ENCODE measurements around the gene CAGE1. TPM values are rescaled to one million over a fixed set of nuclear protein-coding genes. Genes with fewer than 3 reads are reported as not detected.

Gene CAGE1
- 0.09 TPM in 1 of 2 replicates, not detected in the other for polyA plus RNA-seq (2014; cell fraction: cytosol; rRNA removed)
- polyA plus RNA-seq (2014; cell fraction: nucleus; rRNA removed): not detected in 2 replicates

- peak; percentile 95 for DNase-seq (ENCODE audit: low spot score)
These were observed at the start of gene CAGE1, which contains the start of gene RIOK1 for GRCh38 chr6:7389451-7390225. Gene CAGE1, minus strand, starts transcription at chr6:7389742. Its CDS starts 2,569 bp downstream, at chr6:7387173. Gene RIOK1, plus strand, starts transcription at chr6:7389808. Its CDS starts 195 bp downstream, at chr6:7390003.

- no peak for DNase-seq (ENCODE audit: low spot score)
These were observed 49.7 kb upstream of the CAGE1 start for GRCh38 chr6:7439228-7439627.

- no peak for DNase-seq (ENCODE audit: low spot score)
These were observed 48.5 kb upstream of the CAGE1 start for GRCh38 chr6:7438011-7438410.

GRCh38 chr6:7434672-7435071, 45.1 kb upstream of the CAGE1 start:
- no peak for DNase-seq (ENCODE audit: low spot score)

- no peak for DNase-seq (ENCODE audit: low spot score)
These were observed 43.6 kb upstream of the CAGE1 start for GRCh38 chr6:7433121-7433617.

- DNase-seq (ENCODE audit: low spot score): no peak
These were observed 43.0 kb upstream of the CAGE1 start for GRCh38 chr6:7432391-7433120.

- DNase-seq (ENCODE audit: low spot score): no peak
These were observed 42.3 kb upstream of the CAGE1 start for GRCh38 chr6:7431674-7432390.

- DNase-seq (ENCODE audit: low spot score): no peak
These were observed 41.8 kb upstream of the CAGE1 start for GRCh38 chr6:7431313-7431673.

GRCh38 chr6:7426447-7427169, 37.1 kb upstream of the CAGE1 start:
- DNase-seq (ENCODE audit: low spot score): no peak

GRCh38 chr6:7425808-7426190, 36.3 kb upstream of the CAGE1 start:
- DNase-seq (ENCODE audit: low spot score): no peak

- no peak for DNase-seq (ENCODE audit: low spot score)
These were observed 35.6 kb upstream of the CAGE1 start for GRCh38 chr6:7424967-7425807.

GRCh38 chr6:7424058-7424457, 34.5 kb upstream of the CAGE1 start:
- no peak for DNase-seq (ENCODE audit: low spot score)

GRCh38 chr6:7421066-7421465, 31.5 kb upstream of the CAGE1 start:
- DNase-seq (ENCODE audit: low spot score): no peak

- DNase-seq (ENCODE audit: low spot score): peak; percentile 11
These were observed 29.5 kb upstream of the CAGE1 start for GRCh38 chr6:7419065-7419464.

GRCh38 chr6:7418238-7418905, 28.8 kb upstream of the CAGE1 start:
- DNase-seq (ENCODE audit: low spot score): peak; percentile 91

- peak; percentile 35 for DNase-seq (ENCODE audit: low spot score)
These were observed 28.1 kb upstream of the CAGE1 start for GRCh38 chr6:7417684-7418083.

GRCh38 chr6:7414811-7415210, 25.3 kb upstream of the CAGE1 start:
- no peak for DNase-seq (ENCODE audit: low spot score)

GRCh38 chr6:7413151-7413823, 23.7 kb upstream of the CAGE1 start:
- DNase-seq (ENCODE audit: low spot score): no peak

GRCh38 chr6:7411328-7411727, 21.8 kb upstream of the CAGE1 start:
- no peak for DNase-seq (ENCODE audit: low spot score)

All from SK-N-DZ (cell line).